HG02571 (cell line): ENCODE measurements around the gene YOD1.
A peak's percentile ranks its signal among the peaks of the same experiment; 100 is the strongest.

Experiments
- ATAC-seq: cut with Tn5 transposase; IDR thresholded peaks from one replicate; pipeline ENCODE4 v1.9.1; 2021; ENCODE audit warnings: mild to moderate bottlenecking, moderate library complexity; ENCODE audit not compliant: unreplicated experiment

Gene YOD1

DNA sequence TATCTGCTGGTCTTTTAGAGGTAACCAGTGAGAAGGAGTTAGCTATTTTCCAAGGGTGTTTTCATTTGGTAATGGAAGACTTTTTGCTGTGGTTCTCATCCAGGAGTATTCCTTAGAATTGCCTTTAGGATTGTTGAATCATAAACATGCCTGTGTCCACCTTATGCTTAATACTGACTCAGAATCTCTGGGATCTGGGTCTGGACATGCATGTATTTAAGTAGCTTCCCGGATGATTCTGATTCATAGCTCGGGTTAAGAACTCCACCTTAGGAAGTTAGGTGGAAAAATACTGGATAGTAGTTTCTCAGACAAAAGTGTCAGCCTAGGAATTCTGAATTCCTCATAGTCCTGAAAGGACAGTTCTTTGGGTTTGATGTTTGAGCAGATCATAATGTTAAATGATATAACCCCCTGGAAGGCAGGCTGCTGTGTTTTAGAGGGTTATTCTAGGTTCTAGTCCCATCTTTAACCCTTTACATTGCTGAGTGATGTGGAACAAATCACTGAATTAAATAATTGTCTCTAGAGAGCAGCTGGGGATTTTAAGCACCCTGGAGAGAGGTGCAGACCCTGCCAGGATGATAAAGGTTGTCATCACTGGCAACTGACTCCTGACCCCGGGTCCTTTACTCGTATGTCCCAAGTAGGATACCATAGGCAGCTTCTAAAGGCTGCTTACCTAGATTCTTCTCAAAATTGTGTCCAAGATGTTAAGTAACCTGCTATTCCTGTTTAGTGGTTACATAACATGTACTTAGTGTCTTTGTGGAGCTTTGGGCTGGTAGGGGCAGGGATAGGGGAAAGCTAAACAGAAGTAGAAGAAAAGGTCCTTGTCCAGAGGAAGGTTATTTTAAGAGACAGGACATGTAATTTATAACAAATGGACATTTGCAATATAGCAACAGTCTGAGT, 23.2 kb upstream of the YOD1 start:
- no peak for ATAC-seq

DNA sequence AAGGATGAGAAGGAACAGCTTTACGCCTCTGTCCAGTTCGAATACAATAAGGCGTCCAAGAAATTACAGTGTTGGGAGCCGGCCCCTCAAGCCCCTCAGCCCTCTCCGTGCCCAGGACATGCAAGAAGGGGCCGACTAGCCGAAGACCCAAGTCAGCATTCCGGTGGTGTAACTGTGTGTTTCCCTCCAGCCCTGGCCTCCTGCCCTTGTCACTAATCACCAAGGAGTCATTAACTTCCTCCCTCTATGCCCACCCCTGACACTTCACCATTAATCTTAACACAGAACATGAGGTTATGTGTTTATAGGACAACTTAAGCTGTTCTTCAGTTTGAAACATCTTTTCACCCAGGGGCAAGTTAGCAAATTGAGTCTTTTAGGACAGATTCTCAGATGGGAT, 21.2 kb upstream of the YOD1 start:
- no peak for ATAC-seq

DNA sequence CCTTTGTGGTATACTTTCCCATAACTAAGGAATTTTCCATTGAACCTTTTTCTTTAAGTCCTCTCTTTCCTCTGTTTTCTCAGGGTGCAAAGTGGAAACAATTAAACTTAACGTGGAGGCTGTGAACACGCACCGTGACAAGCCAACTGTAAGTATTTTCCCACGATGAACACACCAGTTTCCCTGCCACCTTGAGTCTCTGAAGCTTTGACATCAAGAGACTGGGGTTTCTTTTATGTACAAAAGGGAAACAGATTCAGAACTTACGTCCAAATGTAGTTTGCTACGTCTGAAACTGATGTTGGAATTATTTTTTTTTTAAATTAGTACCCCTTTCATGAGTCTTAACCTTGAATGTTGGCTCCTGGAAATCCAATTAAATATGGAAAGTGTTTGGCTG, 20.4 kb upstream of the YOD1 start:
- ATAC-seq, result no peak

DNA sequence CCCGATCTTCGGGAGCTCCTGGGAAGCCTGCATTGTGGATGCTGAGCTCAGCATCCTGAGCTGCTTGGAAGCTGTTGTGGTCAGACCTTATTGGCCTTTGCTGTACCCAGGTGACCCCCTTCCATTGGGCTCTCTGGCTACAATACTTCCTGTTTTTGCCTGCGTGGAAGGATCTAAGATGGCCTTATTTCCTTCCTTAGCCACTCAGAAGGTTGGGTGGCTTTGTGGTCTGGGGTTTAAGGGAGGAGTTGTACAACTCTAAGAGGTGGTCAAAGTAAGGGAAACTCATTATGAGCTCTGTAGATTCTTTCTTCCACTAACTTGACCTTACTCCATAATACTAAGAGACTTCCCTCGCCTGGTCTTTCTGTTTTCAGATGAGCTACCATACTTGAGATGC, 19.8 kb upstream of the YOD1 start:
- no peak for ATAC-seq

DNA sequence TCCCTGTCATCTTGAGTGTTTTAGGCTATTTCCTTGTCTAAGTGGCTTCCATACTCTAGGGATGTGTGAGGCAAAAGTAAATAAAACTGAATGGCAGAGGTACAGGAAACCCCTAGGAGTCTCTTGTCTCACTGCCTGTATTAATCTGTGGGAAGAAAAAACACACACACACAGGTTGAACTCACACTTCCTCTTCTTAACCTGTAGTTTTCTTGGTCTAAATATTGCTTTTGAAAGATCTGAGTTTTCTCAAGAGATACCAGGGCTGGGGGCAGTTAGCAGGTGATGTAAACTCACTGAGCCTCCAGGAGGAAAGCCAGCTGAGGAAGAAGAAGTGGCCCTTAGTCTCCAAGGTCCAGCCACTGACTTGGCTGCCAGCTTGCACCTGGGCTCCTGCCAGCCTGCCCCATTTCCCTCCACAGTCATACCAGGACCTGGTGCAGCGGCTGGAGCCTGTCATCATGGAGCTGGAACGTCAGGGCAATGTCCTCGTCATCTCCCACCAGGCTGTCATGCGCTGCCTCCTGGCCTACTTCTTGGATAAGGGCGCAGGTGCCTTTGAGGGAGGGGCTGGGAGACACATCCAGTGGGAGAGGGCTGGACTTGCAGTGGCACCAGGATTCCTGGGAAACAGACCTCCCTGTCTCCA, 19.0 kb upstream of the YOD1 start:
- ATAC-seq, result no peak

DNA sequence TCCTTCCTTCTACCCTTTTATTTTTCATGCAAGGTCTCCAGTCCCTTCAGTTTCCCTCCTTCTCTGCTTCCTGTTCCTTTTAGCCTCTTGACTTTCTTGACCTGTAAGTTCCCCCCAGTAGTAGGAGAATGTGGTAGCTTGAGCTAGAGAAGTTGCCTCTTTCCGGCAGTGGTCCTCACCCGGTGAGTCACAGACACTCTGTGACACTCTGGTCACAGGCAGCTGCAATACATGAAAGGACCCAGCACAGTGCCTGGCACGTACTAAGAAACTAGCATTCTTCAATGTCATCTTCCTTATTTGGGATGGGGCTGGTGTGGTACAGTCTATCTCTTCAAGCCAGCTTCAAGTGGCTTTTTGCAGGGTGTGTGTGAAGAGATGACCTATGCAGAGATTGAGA, 18.1 kb upstream of the YOD1 start:
- no peak for ATAC-seq

DNA sequence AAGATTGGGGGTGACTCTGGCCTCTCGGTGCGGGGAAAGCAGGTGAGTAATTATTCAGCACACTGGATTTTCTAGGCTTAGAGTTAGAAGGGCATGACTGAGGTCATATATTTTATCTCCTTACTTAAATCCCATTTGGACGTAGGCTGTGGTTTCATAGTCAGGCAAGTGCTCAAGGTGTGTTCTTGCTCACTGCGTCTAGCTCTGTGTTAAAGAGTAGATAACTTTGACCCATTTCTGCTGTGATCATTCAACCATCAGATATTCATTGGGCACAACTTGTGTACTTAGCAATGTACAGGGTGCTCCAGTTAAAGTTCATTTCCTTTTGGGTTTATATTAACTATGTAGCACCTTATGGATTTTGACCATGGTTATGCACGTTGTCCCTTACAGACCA, 16.7 kb upstream of the YOD1 start:
- ATAC-seq, result no peak

DNA sequence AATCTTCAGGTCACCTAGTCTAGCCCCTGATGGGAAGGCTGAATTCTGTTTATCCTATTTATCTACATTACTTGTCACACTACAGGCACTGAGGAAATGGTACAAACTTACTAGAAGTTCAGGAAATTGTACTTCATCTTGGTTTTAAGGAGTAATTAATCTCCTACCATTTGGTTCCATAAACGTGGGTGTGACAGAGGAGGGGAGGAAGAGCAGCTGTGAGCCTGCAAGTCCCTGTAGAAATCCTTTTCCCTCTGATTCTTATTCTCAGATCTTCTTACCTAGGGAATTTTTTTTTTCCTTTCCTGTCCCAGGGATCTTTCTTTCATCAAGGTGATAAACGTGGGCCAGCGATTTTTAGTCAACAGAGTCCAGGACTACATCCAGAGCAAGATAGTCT, 16.2 kb upstream of the YOD1 start:
- ATAC-seq, result no peak

DNA sequence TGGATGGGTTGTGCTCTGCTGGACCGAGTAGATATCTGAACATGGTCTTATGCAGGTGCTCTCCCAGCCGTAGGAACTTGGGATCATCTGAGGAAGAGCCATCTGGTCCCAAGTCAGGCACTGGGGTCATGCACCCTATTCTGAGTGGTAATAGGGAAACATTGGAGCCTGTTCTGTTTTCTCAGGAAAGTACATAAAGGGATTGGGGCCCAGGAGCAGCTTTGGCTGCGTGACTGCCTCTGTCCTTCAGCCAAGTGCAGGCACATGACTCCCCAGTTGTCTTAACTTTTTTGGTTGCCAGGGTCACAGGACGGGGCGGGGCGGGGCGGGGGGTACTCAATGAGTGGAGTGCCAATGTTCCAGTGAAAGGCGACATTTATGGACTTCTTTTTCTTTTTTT, 13.6 kb upstream of the YOD1 start:
- no peak for ATAC-seq

DNA sequence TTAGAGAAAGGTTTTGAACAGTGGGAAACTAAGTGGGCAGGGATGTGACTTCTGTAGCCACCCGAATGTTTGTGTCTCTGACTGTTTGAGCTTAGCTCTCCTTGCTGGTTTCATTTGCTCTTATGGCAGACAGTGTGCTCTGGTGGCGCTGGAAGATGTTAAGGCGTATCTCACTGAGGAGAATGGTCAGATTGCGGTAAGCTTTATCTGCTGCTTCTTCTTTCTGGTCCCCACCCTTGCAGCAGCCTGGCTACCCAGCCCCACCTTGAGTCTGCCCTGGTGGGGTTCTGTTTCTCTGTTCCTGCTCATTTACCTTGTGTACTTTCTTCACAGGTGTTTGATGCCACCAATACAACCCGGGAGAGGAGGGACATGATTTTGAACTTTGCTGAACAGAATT, 12.0 kb upstream of the YOD1 start:
- no peak for ATAC-seq

DNA sequence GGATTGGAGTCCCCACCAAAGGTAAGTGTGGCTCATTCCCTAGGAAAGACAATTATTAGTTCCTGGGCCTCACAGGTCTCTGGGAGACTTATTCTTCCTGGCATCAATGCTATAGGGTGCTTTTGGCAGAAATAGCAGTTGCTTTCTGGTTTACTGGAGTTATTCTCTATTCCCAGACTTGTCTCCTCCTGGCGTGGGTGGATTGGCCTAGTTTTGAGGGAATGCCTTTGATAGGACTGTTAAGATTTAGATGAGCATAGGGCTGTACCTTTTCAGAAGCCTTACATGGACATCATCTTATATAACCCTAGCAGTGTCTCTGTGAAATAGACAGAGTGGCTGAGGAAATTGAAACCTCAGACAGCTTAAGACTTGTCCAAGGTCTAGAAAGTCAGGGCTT, 11.1 kb upstream of the YOD1 start:
- ATAC-seq, result no peak

DNA sequence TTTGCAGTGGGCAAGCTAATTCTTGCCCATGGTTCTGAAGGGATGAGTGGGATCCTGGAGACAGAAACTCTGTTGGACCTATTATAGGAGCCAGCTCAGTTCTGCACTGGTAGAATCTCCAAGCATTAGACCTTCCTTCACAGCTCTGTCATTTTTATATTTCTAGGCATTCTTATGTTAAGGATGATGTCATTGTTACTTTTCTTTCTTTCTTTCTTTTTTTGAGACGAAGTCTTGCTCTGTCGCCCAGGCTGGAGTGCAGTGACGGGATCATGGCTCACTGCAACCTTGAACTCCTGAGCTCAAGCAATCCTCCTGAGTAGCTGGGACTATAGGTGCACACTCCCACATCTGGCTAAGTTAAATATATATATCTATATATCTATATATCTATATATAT, 9.6 kb upstream of the YOD1 start:
- ATAC-seq, result no peak

DNA sequence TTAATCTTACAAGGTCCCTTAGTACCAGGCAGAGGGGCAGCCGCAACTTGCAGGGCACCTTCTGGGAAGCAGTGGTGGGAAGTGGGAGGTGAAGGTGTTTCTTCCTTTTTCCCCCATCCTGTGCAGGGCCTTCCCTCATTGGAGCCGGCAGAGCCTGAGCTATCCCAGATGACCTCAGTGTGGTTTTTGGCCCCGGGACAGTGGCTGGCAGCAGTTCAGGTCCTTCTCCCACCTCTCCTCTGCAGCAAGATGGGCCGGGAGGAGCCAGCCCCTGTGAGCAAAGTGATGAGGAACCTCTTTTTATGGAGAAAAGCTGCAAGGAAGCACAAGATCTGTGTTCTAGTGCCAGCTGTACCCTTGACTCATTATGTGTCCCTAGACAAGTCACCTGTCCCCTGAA, 8.9 kb upstream of the YOD1 start:
- ATAC-seq, result no peak

DNA sequence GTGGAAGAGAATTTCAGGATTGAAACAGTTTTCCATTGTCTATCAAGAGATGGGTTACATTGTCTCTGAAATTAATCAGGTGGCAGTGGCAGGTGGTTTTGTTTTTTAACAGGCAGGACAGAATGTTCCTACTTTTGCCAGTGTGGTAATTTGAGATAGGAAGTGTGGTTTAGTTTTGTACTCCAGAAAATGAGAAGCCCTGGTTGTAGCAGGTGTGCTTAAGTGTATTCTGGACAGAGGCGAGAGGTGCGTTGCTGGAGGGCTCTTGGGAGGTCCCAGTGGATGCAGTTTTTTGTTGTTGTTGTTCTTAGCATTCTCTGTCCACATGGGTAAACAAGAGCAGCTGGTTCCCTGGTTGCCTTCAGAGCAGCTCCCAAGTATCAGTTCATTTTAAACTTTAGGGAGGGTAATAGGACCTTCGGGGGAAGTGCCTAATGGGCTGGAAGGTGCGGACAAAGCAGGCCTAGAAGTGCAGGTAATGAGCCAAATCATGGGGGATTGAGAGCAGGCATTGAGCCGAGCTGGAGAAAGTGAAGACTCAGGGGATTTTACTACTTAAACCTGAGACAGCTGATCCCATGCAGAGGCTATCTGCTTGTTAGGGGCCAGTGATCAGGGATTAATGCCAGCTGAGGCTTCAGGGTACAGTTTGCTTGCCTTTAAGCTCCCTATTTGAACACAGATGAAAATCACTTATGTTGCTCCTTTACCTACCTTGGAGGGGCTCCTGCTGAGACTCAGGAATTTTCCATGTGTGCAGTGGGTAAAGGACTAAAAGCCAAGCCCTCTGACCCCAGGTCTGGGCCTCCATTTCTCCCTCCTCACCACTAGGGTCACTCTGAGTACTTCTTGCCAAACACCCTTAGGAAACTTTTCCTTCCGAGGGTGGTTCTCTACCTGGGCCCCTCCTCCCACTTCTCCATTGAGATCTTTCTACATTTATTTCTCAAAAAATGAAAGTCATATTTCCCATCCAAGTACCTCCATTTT, 8.2 kb upstream of the YOD1 start:
- no peak for ATAC-seq

DNA sequence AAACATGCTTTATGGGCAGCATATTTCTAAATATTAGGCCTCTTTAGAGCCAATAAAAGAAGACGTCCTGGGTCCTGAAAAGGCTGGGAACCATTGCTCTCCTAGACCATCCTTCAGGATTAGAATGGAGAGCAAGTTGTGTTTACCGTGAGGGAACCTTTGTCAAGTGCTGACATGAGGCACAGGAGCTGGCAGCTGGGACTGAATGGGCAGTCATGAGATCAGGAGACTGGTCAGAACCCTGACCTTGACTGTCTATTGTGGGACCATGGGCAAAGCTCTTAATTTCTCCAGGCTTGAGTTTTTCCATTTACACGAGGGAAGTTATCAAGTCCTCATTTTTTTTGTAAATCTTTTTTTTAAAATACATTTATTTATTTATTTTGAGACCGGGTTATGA, 7.2 kb upstream of the YOD1 start:
- no peak for ATAC-seq

DNA sequence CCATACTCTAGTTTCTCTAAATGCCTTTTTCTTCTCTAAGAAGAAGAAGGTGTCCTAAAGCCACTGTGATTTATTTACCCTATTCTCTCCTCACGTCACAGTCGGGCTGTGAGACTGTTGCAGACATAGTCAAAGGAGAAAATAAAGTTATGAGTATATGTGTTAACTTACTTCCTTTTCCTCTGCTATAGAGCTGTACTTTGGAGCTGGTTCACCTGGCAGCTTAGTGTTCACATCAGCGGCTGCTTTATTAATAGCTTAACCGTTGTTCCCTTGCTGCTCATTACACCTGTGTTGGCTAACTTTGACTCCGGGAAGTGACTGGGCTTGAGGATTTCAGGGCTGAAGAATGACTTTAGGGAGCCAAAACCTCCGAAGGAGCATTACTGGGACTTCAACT, 5.7 kb upstream of the YOD1 start:
- ATAC-seq, result no peak

DNA sequence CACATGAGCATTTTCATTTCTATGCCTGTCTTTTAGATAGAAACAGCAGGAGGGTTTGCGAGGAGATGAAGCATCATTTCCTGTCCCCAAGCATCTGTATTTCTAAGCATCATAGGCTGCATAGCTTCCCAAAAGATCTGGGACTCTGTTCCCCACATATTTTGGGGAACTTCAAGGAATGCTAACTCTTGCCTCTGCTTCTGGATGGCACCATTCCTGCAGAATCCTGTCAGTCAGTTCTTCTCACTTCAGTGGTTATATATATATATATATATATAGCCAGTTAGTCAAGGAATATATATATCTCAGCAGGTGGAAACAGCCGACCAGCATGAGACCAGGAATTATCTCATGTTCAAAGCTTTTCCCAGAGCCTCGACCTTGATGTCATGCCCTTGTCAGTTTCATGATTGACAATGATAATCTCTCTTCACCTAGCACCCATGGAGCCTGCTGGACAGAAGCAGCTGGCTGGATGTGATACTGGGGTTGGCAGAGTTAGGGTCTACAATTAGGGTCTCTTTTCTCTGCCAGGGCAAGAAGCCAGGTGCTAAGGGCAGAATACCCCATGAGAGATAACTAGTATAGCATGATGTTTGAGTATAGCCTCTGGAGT, 4.5 kb upstream of the YOD1 start:
- no peak for ATAC-seq

DNA sequence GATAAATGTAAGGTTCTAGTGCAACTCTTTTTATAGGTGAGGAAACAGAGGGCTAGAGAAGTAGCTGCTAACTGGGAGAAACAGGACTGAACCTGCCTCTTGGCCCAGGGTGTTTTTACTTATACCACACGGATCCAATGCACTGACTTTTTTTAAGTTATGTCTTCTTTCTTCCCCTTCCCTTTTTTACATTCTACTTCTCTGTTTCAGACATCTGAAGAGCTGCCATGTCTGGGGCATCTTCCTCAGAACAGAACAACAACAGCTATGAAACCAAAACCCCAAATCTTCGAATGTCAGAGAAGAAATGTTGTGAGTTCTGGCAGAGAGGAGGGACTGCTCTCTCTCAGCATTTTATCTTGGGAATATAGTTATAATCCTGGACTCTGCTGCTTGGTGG, 3.5 kb upstream of the YOD1 start:
- ATAC-seq, result no peak

DNA sequence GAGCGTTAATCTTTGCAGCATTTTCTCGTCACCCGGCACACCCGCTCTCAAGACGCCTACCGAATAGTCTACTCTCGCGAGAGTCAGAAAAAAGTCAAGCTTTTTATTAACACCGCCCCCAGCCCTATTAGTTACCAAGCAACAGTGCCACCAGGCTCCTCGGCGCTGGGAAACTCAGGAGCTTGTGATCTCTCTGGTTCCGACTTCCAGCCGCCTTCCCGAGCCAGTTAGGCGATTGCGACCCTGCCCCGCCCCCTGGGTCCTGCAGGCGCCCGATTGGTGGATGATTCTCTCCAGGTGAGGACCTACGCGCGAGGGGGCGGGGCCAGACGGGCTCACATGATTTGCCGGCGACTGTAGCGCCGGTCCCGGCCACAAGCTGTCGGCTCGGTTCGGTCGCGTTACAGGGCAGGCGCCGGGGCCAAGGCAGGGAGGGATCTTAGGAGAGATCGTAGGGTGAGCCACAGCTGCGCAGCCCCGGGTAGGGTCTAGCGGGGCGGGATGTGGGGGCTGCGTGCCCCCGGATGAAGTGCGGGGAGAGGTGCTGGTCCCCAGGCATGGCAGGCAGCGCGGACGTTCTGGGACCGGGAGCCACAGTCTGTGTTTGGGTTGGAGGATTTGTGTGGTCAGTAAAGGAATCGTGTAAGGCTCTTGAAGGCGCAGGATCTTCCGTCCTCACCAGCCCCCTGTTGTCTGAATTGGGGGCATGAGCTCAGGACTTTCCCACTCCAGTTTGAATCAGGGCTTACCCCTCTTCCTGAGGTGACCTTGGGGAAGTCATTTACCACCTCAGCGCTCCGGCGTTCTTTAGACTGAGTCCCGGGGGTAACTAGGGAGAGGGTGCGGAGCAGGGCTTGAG, 2.1 kb upstream of the YOD1 start, which contains the start of gene PFKFB2:
Gene PFKFB2, plus strand, starts transcription at position 365 of the 859 bp plus-strand sequence. CDS start 1,443 bp downstream, outside the sequence.
- peak; percentile 73 for ATAC-seq
